ENCODE results near the gene PRICKLE4. TPM values are rescaled to one million over a fixed set of nuclear protein-coding genes. Genes with fewer than 3 reads are reported as not detected.

PRICKLE4 gene
- total and polyA plus RNA-seq, 2 of the 13 experiments (the other 11 are each of a cell fraction or from before 2014, with no cell fraction given): 0.92 to 1.2 TPM

- no peak for TF ChIP-seq ZNF367 (CRISPR knock-in tag; IDR thresholded peaks at IDR 0.05; ENCODE audit: borderline replicate concordance)
- TF ChIP-seq ZBTB44 (CRISPR knock-in tag; IDR thresholded peaks at IDR 0.05): no peak
- TF ChIP-seq RFX1 (IDR thresholded peaks at IDR 0.05): no peak
- TF ChIP-seq MLX (CRISPR knock-in tag; IDR thresholded peaks at IDR 0.05): no peak
- no peak for TF ChIP-seq ZNF343 (CRISPR knock-in tag; IDR thresholded peaks at IDR 0.05)
- no peak for TF ChIP-seq ETS1 (CRISPR knock-in tag; IDR thresholded peaks at IDR 0.05)
- TF ChIP-seq ZNF619 (CRISPR knock-in tag; IDR thresholded peaks at IDR 0.05): 0 out of 2 replicates have a peak, but pooled peaks have one; percentile 49
- no peak for TF ChIP-seq HOXA7 (CRISPR knock-in tag; IDR thresholded peaks at IDR 0.05)
- TF ChIP-seq SP1 (IDR thresholded peaks at IDR 0.05): no peak
- peak; percentile 61 for TF ChIP-seq SP1 (CRISPR knock-in tag; IDR thresholded peaks at IDR 0.05)
- peak; percentile 55; the same call in 1 of the 2 replicates for TF ChIP-seq ARID4A (CRISPR knock-in tag; IDR thresholded peaks at IDR 0.05; ENCODE audit: borderline replicate concordance)
- no peak; the same call in 1 of the 2 replicates for TF ChIP-seq ZNF225 (CRISPR knock-in tag; IDR thresholded peaks at IDR 0.05)
- TF ChIP-seq ZMAT5 (CRISPR knock-in tag; IDR thresholded peaks at IDR 0.05; ENCODE audit: borderline replicate concordance, low read depth): no peak
- no peak for TF ChIP-seq ZBTB37 (CRISPR knock-in tag; IDR thresholded peaks at IDR 0.05)
- TF ChIP-seq HOXA3 (CRISPR knock-in tag; IDR thresholded peaks at IDR 0.05): peak; percentile 86
- peak; percentile 12; the same call in 1 of the 2 replicates for TF ChIP-seq TRIM24 (CRISPR knock-in tag; IDR thresholded peaks at IDR 0.05)
- no peak for TF ChIP-seq KLF15 (CRISPR knock-in tag; IDR thresholded peaks at IDR 0.05; ENCODE audit: borderline replicate concordance)
- 0 out of 2 replicates have a peak, but pooled peaks have one; percentile 29 for TF ChIP-seq MTA1 (CRISPR knock-in tag; IDR thresholded peaks at IDR 0.05; ENCODE audit: borderline replicate concordance)
- no peak for TF ChIP-seq MTA3 (CRISPR knock-in tag; IDR thresholded peaks at IDR 0.05)
- no peak for TF ChIP-seq FOXK2 (IDR thresholded peaks at IDR 0.05)
These were observed 6.1 kb downstream of the PRICKLE4 start (continued) for GRCh38 chr6:41786451-41787218.

Measured in HepG2 (cell line).